Left forelimb (tissue), 1 donor: ENCODE results near the gene TYRP1.

Experiments
- DNase-seq: peaks from one replicate; pipeline ENCODE4 v3.0.0-alpha.2; 2018; ENCODE audit warnings: low spot score

The TYRP1 gene

GRCh38 chr9:12696931-12697622 lies 3.9 kb downstream of the TYRP1 start:
- no peak for DNase-seq

- DNase-seq, result no peak
Measured at GRCh38 chr9:12697719-12698118, 4.5 kb downstream of the TYRP1 start.

- DNase-seq, result no peak
Measured at GRCh38 chr9:12698266-12698665, 5.1 kb downstream of the TYRP1 start.

- DNase-seq, result no peak
Measured at GRCh38 chr9:12698986-12699385, 5.8 kb downstream of the TYRP1 start.

DNA sequence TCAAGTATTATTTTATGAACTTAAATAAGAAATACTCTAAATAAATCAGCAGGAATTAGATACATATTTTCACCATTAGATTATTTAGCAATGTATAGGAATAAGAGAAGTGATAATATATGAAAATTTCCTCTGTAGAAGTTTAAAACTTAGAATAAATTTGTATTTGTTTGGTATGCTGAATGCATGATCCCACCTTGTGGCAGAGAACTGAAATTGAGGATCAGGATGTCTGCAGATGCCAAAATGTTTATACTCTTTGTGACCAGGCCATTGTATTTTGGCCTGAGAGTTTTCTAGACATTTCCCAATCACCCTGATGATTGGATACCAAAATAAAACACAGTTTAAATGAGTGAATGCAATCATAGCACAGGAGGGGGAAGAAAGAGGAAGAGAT lies 6.3 kb downstream of the TYRP1 start:
- no peak for DNase-seq

DNA sequence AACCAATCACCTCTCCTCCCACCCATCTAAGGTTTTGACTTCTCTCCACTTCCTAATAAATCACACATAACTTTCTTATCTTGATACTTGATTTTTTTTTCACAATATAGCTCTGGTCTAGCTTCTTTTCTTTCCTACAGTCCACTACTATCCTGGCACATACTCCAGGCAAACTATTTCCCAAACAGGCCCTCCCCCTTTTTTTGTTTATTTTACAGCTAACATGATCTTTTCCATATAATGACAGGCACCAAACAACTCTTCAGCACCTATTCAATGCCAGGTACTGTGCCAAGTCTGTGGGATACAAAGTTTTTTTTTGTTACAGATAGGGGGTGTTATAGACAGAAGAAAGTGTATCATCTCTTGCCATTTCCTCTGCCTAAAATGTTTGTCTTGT lies 7.9 kb downstream of the TYRP1 start:
- DNase-seq, result no peak

DNA sequence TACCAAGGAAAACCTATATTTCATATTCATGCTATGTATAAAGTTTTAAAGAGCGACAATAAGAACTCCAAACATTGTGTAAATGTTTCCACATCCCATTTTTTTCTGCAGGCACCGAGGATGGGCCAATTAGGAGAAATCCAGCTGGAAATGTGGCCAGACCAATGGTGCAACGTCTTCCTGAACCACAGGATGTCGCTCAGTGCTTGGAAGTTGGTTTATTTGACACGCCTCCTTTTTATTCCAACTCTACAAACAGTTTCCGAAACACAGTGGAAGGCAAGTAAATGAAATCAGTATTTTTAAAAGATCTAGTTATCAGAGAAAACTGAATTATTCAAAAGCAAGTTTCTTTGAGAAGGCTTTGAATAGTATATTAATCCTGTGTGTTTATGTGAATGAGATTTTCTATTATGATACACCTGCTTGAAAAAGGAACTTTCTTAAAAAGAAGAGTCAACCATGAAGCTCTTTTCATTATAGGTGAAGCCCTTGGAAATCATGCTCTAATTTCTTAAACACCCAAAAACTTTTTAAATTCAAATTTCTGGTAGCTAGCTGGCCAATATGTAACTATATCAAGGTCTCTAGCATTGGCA lies 9.1 kb downstream of the TYRP1 start:
- DNase-seq, result peak; percentile 71

GRCh38 chr9:12703996-12704395 lies 10.8 kb downstream of the TYRP1 start:
- no peak for DNase-seq

GRCh38 chr9:12705738-12706391 lies 12.7 kb downstream of the TYRP1 start:
- DNase-seq, result no peak

DNA sequence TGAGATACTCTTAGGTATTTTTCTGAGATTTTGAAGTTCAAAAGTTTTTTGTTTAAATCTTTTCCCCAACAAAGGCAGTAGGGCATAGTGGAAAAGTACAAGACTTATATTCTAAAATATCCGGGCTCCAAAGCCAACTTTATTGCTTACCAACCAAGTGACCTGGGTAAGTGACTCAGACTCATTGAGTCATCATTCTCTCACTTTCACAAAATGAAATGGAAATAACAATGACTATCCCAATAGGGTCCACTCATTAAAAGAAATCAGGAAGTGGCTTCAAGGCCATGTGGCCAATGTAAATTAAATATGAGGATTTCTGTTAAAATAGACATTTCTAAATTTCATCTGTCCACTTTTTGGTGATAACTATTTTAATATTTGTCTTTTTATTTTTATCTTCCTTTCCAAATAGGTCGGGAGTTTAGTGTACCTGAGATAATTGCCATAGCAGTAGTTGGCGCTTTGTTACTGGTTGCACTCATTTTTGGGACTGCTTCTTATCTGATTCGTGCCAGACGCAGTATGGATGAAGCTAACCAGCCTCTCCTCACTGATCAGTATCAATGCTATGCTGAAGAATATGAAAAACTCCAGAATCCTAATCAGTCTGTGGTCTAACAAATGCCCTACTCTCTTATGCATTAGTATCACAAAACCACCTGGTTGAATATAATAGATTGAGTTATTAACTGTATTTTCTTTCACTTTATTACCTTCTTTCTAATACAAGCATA lies 15.5 kb downstream of the TYRP1 start:
- DNase-seq, result no peak

DNA sequence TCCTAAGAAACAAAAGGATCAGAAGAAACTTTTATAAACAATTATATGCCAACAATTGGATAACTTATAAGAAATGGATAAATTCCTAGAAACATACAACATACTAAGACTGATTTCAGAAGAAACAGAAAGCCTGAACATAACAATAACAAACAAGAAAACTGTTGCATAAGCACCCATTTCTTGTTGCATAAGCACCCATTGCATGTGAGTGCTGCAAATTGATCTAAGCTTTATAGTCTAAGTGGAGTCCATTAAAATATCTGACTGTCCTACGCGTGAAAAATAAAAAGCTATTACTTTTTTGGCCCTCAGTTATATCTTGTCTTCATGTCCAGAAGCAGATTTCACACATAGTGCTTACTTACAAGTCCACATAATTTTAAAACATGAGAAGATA lies 19.3 kb downstream of the TYRP1 start:
- DNase-seq, result no peak

- DNase-seq, result no peak
Measured at GRCh38 chr9:12715268-12715667, 22.1 kb downstream of the TYRP1 start.

DNA sequence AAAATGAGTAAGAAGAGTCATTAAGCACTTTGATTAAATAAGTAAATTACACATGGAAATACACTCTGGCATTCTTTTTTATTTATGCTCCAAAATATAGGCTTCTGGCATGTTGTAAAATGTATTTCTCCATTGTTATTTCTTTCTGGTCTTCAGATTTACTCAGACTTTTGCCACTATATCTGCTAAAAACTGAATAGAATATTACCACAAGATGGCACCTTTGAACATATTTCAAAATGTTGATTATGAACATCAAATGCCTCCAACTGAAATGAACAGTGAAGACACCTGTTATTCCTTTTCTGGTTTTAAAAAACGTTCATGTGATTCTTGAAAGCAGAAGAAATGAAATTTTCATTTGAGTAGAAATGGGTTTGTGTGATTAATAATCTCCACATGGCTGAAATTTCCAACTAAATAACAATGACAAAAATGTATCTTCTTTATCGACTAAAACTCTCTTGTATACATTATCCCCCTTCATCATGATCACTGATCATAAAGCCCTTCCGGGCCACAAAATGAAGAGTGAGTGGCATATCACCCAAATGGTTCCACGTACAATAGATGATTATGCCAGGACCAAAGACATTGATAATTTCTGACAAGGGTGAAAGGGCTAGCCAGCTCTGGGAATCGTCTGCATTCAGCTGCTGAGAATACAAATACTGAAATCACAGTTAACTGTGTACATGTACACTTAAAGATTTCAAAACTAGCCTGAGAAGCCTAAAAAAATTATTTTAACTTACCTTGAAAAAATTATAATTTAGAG lies 23.8 kb downstream of the TYRP1 start:
- DNase-seq, result no peak

DNA sequence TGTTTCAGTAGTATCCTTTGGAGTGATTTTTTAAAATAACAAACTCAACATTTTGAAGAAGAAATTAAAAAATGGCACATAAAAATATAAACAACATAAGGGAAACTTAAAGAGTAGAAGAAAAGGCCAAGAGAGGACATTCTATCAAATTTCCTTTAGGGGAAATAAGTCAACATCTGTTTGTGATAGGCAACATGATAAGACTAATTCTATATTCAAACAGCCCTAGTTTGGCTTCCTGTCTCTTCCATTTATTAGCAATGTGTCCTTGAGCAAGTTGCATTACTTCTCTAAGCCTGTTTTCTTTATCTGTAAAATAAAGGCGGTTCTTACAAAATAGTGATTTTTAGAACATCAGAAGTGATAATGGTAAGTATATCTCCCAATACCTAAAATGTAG lies 24.7 kb downstream of the TYRP1 start:
- no peak for DNase-seq

DNA sequence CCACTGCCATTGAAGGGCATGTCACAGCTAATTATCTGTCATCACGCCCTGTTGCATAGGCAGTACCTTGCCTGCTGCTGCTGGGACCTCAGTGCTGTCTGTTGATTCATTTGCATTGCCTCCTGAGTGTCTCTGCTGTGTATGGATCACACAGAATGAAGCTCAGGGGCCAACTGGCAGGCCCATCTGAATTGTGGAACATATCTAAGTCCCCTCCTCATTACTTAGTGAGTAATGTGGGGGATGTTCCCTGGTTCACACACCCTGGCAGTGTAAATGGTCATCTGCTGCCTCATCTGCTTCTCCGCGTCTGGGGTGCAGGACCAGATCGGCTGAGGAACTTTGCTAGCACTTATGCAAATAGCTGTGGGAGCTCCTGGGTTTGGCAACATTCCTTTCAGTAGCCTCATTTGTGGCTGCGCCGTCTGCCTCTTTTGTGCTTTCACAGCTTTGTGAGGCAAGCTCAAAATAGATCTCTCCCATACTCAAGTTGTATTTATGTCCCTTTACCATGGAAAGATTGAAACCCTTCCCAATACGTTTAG lies 25.4 kb downstream of the TYRP1 start:
- DNase-seq, result no peak

DNA sequence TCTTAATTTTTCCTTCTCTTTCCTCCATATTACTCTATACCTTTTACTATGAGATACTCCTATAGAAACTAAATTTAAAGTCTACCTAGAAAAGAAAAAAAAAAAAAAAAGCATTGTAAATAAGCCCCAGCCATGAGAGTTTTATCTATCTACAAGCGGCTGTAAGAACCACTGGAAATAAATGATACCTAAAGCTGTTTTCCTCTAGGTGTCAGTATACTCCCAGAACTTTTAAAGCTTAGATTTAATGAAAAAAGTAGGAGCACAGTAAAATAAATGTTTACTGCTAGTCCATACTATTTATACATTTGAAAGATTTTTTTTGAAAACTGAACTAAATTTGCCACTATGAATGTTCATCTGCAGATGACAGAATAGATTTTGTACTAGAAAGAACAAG lies 26.2 kb downstream of the TYRP1 start:
- no peak for DNase-seq

DNA sequence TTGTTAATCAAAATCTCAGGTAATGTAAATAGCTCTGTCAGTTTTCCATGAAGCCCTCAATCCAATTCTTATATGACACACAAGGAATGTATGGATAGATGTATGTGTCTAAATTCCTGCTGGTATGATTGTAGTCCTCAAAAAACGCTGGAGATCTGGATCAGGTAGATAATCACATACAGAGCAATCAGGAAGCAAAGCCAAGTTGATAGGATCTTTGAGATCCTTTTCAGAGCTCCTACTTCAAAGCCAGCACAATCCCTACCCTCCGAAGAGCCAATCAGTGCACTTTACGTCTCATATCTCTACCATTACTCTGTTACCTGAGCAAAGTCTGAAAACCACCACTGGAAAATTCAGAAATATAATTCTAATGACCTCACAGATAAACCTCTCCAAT lies 27.4 kb downstream of the TYRP1 start:
- no peak for DNase-seq

GRCh38 chr9:12722131-12722530 lies 28.9 kb downstream of the TYRP1 start:
- no peak for DNase-seq

- DNase-seq, result no peak
Measured at GRCh38 chr9:12723409-12724028, 30.3 kb downstream of the TYRP1 start.

DNA sequence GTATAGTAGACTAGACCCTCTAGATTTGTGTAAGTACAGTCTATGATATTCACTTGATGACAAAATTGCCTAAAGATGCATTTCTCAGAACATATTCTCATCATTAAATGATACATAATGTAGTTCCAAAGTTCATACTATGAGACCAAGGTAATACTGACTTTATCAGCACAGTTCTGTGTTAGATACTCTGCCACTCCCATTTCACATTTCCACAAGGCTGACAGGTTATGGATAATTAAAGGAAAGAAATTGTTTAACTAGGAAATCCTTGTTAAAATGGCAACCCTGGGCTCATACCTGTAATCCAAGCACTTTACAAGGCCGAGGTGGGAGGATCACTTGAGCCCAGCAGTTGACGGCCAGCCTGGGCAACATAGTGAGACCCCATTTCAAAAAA lies 33.6 kb downstream of the TYRP1 start:
- DNase-seq, result no peak

- DNase-seq, result no peak
Measured at GRCh38 chr9:12730198-12730597, 37.0 kb downstream of the TYRP1 start.
